Tibial artery (tissue), 4 donors: ENCODE data around the gene TAF3.

Experiments used
- DNase-seq, 2 donors: peaks; one replicate each; pipeline ENCODE4 v3.0.0-alpha.2; 2019
- H3K27ac ChIP-seq, 2 donors: fragments of 200-600 bp; sonication (generic) in 1 of 2; 1 replicate in 1 of 2; 2 replicates in 1 of 2; pipeline ENCODE4 v1.5.1; 2018 to 2019; ENCODE audit warnings: mild to moderate bottlenecking in 1 of 2
- H3K27me3 ChIP-seq, 2 donors: fragments of 200-600 bp; sonication (generic) in 1 of 2; one replicate each; pipeline versions ENCODE4 v1.5.1 to v1.6.0; 2016 to 2019
- H3K36me3 ChIP-seq, 3 donors: fragments of 200-600 bp; sonication (generic) in 2 of 3; one replicate each; pipeline ENCODE4 v1.5.1; 2016 to 2019; ENCODE audit warnings: mild to moderate bottlenecking in 2 of 3
- H3K4me1 ChIP-seq, 4 donors: fragments of 200-600 bp; sonication (generic) in 2 of 4; 1 replicate in 3 of 4; 2 replicates in 1 of 4; pipeline ENCODE4 v1.5.1; 2016 to 2019
- H3K4me3 ChIP-seq, 2 donors: fragments of 200-600 bp; sonication (generic) in 1 of 2; 1 replicate in 1 of 2; 2 replicates in 1 of 2; pipeline ENCODE4 v1.5.1; 2018 to 2019; ENCODE audit warnings: mild to moderate bottlenecking in 2 of 2
- H3K9me3 ChIP-seq, 3 donors: fragments of 200-600 bp; sonication (generic) in 1 of 3; one replicate each; pipeline ENCODE4 v1.5.1; 2016 to 2019
- intact Hi-C: fragments of 100-400 bp; cut with DNase I; formaldehyde crosslinking; loops from one replicate; pipeline ENCODE4 v1.15.0; 2023; ENCODE audit warnings: low total_unique reads
- TF ChIP-seq, protein P1 (sequence below), 2 experiments: fragments of 200-600 bp in 1 of 2; fragments of 450-650 bp in 1 of 2; IDR thresholded peaks; one replicate each; pipeline ENCODE4 v1.5.1; 2017 to 2019; ENCODE audit warnings: antibody characterized with exemption in 2 of 2, mild to moderate bottlenecking in 1 of 2, moderate library complexity in 1 of 2

TAF3 gene

DNA sequence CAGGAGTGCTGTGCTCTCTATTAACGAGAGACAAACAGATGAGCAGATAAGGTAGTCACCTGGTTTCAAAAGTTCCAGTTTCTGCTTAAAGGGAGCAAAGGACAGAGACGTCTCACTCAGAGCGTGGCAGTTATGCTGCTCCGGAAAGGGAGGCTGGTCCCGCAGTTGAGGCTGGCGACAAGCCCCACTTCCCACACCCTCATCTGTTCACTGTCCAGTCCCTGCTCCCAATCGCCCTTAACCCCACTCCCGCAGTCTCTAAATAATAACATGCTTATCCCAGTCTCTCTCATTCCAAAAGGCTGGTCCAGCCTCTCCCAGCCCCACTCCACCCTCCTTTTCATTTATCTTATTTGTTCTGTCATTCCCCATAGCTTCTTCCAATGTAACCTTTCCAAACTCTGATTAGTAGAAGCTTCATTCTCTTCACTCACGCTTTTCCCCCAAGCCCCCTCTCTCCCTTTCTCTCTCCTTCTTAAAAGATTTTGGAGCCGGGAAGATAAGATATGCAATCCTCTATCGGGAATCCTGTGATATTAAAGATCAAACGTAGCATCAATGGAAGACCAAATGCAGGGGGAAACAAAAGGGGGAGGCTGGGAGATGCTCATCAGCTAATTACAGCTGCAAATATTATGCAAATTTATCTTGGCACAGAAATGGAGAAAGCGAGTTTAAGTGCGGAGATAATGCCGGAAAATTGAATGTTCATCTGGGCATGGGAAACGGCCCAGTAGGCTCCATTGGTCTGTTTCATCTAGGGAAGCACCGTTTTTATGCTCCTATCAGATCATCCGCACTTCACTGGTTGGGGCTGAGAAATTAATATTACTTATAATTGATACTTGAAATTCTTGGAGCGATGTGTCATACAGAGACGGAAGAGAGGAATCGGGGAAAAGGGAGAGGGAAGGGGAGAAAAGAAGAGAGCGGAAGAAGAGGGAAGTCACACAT is 219.9 kb downstream of the TAF3 start:
- H3K9me3 ChIP-seq, result no peaks in the 10 kb centered on the region
- intact Hi-C loops, result no loop called here
- DNase-seq, result peak in 1 of 2 donors; percentile 7
- H3K27me3 ChIP-seq, result peaks cover 0 to 99% of the 10 kb centered on the region in 2 donors
- H3K4me3 ChIP-seq, result no peak overlapping the region
- H3K4me1 ChIP-seq, result peaks cover 0 to 41% (median 27%) of the 10 kb centered on the region in 4 donors
- no peak overlapping the region for H3K27ac ChIP-seq
- H3K36me3 ChIP-seq, result no peaks in the 10 kb centered on the region
- TF ChIP-seq, protein P1, sequence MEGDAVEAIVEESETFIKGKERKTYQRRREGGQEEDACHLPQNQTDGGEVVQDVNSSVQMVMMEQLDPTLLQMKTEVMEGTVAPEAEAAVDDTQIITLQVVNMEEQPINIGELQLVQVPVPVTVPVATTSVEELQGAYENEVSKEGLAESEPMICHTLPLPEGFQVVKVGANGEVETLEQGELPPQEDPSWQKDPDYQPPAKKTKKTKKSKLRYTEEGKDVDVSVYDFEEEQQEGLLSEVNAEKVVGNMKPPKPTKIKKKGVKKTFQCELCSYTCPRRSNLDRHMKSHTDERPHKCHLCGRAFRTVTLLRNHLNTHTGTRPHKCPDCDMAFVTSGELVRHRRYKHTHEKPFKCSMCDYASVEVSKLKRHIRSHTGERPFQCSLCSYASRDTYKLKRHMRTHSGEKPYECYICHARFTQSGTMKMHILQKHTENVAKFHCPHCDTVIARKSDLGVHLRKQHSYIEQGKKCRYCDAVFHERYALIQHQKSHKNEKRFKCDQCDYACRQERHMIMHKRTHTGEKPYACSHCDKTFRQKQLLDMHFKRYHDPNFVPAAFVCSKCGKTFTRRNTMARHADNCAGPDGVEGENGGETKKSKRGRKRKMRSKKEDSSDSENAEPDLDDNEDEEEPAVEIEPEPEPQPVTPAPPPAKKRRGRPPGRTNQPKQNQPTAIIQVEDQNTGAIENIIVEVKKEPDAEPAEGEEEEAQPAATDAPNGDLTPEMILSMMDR (IDR thresholded peaks at IDR 0.05), result no peak

DNA sequence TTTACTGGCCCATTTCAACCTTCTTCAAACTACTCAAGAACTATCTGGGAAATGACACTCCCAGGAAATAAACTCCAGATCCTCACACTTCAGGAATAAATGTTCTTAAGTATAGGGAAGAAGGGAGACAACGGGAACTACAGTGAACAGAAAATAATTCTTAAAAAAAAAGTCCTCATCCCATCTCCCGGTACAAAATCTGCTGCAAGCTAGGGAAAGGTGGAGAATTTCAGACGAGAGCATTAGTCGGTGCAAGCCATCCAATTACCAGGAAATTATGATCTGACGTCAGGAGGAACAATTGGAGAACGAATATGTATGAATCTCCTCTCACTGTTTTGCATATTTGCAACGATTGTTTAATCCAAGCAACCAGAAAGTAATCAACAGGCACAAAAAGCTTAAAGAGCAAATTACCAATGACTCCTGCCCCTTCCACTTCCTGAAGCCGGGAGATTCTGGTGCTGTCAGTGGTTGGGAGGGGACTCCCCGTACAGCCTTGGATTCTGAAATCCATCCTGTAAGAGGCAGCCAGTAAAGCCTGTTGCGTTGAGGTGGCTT is 221.1 kb downstream of the TAF3 start:
- Histone ChIP-seq H3K9me3 (no peaks in the 10 kb centered on the region), H3K4me3 (no peak overlapping the region), H3K27me3 (peaks cover 0 to 99% of the 10 kb centered on the region in 2 donors), H3K4me1 (peaks cover 0 to 42% (median 22%) of the 10 kb centered on the region in 4 donors), H3K27ac (no peak overlapping the region), H3K36me3 (no peaks in the 10 kb centered on the region)
- TF ChIP-seq, protein P1 (IDR thresholded peaks at IDR 0.05), result no peak
- no peak for DNase-seq
- intact Hi-C loops, result no loop called here

DNA sequence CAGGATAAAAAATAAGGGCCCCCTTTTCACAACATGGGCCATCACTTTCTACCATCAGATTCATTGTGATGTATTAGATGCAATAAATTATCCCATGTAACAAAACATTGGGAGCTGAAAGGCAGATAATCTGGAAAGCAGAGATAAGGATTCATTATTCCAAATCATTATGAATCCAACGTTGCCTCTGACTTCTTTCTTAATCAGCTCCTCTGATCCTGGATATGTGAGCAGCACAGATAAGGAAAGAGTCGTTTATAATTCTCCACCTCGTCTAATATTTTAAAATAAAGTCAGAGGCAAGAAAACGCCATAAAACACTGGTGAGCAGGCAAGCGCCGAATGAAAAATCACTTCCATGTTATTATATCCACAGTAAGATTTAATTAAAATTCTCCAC is 222.3 kb downstream of the TAF3 start:
- H3K9me3 ChIP-seq, result no peaks in the 10 kb centered on the region
- TF ChIP-seq, protein P1 (IDR thresholded peaks at IDR 0.05), result no peak
- no peaks in the 10 kb centered on the region for H3K36me3 ChIP-seq
- H3K4me1 ChIP-seq, result peaks cover 0 to 46% (median 20%) of the 10 kb centered on the region in 4 donors
- no peak overlapping the region for H3K27ac ChIP-seq
- peaks cover 0 to 99% of the 10 kb centered on the region in 2 donors for H3K27me3 ChIP-seq
- no peak for DNase-seq
- H3K4me3 ChIP-seq, result no peak overlapping the region
- intact Hi-C loops, result no loop called here

DNA sequence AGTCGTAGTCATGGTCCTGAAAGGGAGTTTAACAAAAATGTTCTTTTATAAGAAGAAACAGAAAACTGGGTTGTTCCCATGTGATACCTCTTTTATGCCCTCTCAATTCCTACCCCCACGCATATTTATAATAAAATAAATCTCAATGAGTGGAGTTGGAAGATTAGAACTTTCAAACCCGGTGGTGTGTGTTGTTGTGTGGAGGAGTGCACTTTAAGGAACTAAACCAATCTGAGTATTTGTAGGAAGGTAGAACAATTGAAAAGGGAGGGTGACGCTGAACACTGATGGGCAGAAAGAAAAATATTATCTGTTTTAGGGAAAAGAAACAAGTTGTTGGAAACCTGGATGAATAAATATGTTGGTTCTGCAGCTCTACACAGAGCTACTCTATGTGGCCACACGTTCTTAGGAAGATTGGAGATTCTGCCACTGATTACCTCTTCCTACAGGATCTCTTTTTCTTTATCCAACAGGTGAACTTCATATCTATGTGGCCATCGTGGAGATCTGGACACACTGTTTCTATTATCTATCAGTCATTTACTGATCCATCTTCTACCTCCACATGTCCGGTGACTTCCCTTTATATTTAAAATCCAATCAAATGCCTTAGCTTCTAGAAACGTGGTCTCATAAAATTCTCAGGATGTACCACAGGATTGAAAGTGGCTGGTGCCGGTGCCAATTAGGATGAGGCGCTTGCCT is 223.1 kb downstream of the TAF3 start:
- Histone ChIP-seq H3K27me3 (peaks cover 0 to 99% of the 10 kb centered on the region in 2 donors), H3K4me1 (peaks cover 0 to 46% (median 19%) of the 10 kb centered on the region in 4 donors), H3K9me3 (no peaks in the 10 kb centered on the region), H3K27ac (no peak overlapping the region), H3K4me3 (no peak overlapping the region), H3K36me3 (no peaks in the 10 kb centered on the region)
- TF ChIP-seq, protein P1 (IDR thresholded peaks at IDR 0.05), result no peak
- intact Hi-C loops, result no loop called here
- DNase-seq, result no peak

DNA sequence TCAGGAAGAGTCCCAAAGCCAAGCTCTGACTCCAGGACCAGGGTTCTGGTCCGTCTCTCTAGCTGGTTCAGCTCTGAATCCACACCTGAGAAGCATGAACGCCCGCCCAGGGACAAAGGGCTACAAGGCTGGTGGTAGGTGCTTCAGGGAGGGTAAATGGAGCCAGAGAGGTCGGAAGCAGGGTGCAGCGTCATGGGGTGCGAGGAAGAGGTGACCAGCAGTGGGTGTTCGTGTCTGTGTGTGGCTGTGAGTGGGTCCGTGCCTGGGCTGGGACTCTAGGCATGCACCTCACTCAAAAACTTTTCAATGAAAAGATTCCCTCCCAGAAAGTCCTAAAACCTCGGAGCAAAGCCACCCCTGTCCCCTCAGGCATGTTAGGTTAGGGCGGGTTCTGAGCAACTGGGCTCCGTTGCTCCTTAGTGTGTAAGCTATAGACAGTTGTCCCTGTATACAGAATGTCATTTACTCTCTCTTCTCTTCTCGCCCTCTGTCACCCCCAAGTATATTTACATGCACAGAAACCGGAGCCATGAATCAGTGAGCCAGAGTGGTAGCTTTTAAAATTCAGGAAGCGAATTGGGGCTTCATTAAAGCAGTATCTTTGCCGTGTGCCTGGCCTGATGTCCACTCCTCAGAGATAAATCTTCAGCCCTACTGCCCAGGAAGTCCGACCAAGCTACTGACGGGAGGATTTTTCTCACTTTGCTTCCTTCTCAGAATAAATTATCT is 223.9 kb downstream of the TAF3 start:
- no peak overlapping the region for H3K27ac ChIP-seq
- H3K9me3 ChIP-seq, result no peaks in the 10 kb centered on the region
- H3K4me3 ChIP-seq, result no peak overlapping the region
- peaks cover 0 to 99% of the 10 kb centered on the region in 2 donors for H3K27me3 ChIP-seq
- intact Hi-C loops, result no loop called here
- peaks cover 0 to 39% (median 16%) of the 10 kb centered on the region in 4 donors for H3K4me1 ChIP-seq
- DNase-seq, result peak in 1 of 2 donors; percentile 9
- TF ChIP-seq, protein P1 (IDR thresholded peaks at IDR 0.05), result no peak
- no peaks in the 10 kb centered on the region for H3K36me3 ChIP-seq
